COLO829 (cell line): Measurements from ENCODE around the gene ADGRD1.

Experiments used
- DNase-seq: peaks from one replicate; pipeline ENCODE4 v3.0.0; 2012; ENCODE audit warnings: low spot score

The ADGRD1 gene

GRCh38 chr12:131091976-131092691 is 138.4 kb downstream of the ADGRD1 start:
- no peak for DNase-seq

GRCh38 chr12:131092901-131093603 is 139.3 kb downstream of the ADGRD1 start:
- DNase-seq: no peak

- DNase-seq: no peak
Observed at GRCh38 chr12:131093604-131093955, 139.9 kb downstream of the ADGRD1 start.

GRCh38 chr12:131093971-131094830 is 140.5 kb downstream of the ADGRD1 start:
- no peak for DNase-seq

- DNase-seq: no peak
Observed at GRCh38 chr12:131094831-131095805, 141.4 kb downstream of the ADGRD1 start.

- no peak for DNase-seq
Observed at GRCh38 chr12:131095826-131096680, 142.3 kb downstream of the ADGRD1 start.

- DNase-seq: no peak
Observed at GRCh38 chr12:131096681-131097181, 143.0 kb downstream of the ADGRD1 start.

- DNase-seq: no peak
Observed at GRCh38 chr12:131097202-131098177, 143.8 kb downstream of the ADGRD1 start.

- no peak for DNase-seq
Observed at GRCh38 chr12:131098178-131098981, 144.7 kb downstream of the ADGRD1 start.

- DNase-seq: no peak
Observed at GRCh38 chr12:131100031-131100674, 146.4 kb downstream of the ADGRD1 start.

- no peak for DNase-seq
Observed at GRCh38 chr12:131101006-131101405, 147.3 kb downstream of the ADGRD1 start.

GRCh38 chr12:131101703-131102492 is 148.2 kb downstream of the ADGRD1 start:
- DNase-seq: no peak

GRCh38 chr12:131102493-131102931 is 148.8 kb downstream of the ADGRD1 start:
- no peak for DNase-seq

GRCh38 chr12:131102991-131103668 is 149.4 kb downstream of the ADGRD1 start:
- no peak for DNase-seq

- DNase-seq: no peak
Observed at GRCh38 chr12:131103669-131104462, 150.2 kb downstream of the ADGRD1 start.
